HG02884 (cell line): ENCODE measurements around the gene SYTL1.

Experiments
- ATAC-seq: cut with Tn5 transposase; IDR thresholded peaks from one replicate; pipeline ENCODE4 v1.9.1; 2021; ENCODE audit warnings: mild to moderate bottlenecking, moderate library complexity; ENCODE audit not compliant: unreplicated experiment

Gene SYTL1

DNA sequence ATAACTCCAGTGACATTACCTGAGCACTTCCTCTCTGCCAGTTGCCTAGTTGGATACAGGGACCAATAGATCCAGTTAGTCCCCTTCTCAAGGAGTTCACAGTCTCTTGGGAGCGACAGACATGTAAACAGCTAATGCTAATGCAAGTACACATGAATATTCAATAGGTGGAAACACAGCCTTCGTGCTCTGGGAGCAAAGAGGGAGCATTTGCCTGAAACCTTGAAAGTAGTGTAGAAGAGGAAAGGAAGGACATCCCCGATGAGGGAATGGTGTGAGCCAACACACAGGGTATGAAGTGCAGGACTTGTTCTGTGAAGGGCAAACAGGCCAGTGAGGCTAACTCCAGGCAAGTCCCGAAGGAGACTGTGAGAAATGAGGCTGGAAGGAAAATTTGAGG lies 23.7 kb upstream of the SYTL1 start:
- no peak for ATAC-seq

DNA sequence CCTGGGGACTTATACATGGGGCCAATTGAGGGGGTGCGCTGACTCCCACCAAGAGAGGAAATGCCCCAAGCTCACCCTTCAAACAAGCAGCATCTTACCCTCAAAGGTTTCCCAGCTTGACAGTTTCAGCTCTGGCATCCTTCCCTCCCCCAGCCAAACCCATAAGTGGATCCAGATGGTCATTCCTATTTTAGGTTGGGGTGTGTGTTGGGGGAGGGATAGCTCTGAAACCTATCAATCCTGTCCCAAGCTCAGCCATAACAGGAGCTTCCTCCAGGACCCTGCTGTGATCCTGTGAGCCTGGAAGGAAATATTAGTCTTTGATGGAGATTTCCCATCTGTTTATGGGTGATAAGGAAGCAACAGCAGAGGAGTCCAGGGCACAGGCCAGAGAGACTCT lies 23.2 kb upstream of the SYTL1 start:
- ATAC-seq, result no peak

GRCh38 chr1:27321813-27322568 lies 19.8 kb upstream of the SYTL1 start, which contains the start of gene TMEM222:
TSS of gene TMEM222 (plus strand) at chr1:27322163. CDS start at chr1:27322198, 35 bp downstream.
- ATAC-seq, result peak; percentile 89

DNA sequence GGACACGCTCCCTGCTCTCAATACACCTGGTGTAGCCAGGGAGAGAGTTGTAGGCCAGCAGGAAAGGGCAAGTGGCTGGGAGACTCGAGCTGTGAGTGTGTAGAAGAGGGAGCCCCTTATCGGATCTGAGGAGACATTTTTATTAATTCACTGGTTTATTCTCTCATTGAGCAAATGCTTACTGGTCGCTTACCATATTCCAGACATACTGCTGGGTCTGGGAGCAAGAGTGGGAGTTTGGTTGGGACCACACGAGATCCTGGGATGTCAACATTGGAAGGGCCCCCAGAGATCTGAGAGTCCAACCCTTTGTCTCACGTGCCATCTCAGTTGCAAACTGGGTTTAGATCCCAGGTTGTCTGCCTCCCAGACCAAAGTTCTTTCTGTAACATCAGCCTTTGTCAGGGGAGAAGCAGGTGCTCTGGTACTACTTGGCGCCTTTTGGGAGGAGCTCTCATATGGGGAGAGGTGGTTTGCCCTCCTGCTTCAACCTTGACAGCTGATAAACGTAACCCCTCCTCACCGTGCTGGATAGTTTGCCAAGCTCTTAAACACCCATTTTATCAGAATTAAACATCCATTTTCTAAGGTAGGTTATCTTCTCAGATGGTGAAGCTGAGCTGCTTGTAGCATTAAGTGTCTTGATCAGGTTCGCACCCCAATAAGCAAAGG lies 19.1 kb upstream of the SYTL1 start:
- ATAC-seq, result no peak

- no peak for ATAC-seq
These were observed 16.5 kb upstream of the SYTL1 start for GRCh38 chr1:27325286-27325685.

- ATAC-seq, result no peak
These were observed 13.9 kb upstream of the SYTL1 start for GRCh38 chr1:27327964-27328363.

DNA sequence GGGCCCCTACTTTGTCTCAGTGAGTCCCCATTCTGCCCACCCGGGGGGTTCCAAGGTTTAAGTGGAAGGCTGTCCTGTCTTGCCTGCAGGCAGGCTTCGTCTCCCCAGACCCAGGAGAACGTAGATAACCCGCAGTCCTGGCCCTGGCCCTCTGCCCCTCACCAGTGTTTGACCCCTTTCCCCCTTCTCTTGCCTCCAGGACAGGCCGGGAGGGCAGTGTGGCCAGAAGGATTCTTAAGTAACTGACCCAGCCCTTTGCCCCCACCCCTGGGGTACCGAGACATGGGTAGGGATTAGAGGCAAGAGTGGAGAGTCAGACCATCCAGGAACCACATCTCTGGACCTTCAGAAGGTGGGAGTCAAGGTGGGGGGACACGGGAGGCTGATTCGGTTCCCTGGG lies 11.0 kb upstream of the SYTL1 start:
- ATAC-seq, result no peak

DNA sequence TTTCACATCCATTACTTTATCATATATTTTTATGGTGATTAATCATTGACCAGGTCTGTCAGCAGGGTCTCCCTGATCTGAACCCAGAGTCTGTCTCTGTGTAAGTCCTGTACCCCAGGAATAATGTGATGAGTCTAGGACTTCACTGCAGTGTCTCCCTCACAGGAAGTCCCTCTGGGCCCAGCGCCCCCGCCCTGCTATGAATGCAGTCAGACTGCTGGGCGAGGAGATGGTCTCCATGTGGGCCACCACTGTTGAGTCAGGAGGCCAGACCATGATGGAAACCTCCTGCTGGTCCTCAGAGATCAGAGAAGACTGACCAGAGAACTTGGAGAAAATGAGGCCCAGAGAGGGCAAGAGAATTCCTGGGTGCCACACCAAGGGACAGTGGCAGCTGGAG lies 10.4 kb upstream of the SYTL1 start:
- ATAC-seq, result no peak

- no peak for ATAC-seq
These were observed 9.9 kb upstream of the SYTL1 start for GRCh38 chr1:27331922-27332321.

- ATAC-seq, result no peak
These were observed 9.1 kb upstream of the SYTL1 start for GRCh38 chr1:27332536-27333281.

GRCh38 chr1:27333717-27334279 lies 8.0 kb upstream of the SYTL1 start:
- ATAC-seq, result no peak

DNA sequence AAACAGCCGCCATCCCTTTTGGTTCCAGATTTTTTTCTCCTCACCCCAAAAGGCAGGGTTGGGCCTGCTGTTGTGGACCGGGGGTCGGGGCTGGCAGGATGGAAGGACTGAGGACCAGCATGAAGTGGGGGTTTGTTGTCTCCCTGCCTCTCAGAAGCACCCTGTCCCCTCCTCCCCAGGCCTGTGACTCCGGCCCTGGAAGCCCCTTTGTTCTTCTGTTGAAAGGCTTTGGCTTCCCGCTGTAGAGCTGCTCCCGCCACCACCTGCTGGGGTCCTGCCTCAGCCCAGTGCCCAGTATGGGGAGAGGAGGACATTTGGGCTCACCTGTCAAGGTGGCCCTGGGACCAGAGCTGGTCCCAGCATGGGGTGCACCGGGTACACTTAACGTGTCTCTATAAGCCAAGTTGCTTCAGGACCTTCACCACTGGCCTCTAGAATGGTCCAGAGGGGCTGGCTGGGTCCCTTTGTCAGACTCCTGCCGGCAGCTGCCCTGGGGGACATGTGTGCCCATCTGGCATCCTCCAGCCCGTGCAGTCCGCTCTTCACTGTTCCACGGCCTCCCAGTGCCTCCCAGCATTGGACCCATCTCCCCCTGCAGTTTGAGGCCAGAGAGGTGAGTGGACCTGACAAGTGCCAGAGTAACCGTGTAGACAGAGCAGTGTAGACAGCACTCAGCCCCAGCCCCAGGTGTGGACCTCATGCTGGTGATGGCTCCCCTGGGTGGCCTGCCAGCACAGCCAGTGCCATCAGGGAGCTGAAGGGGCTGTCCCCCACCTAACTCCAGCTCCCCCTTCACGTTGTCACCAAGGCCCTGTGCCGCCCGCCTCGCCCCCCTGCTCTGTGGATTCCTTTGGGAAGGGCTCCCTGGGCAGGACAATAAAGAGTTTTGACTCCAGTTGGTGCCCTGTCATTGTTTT lies 6.1 kb upstream of the SYTL1 start:
- ATAC-seq, result no peak

DNA sequence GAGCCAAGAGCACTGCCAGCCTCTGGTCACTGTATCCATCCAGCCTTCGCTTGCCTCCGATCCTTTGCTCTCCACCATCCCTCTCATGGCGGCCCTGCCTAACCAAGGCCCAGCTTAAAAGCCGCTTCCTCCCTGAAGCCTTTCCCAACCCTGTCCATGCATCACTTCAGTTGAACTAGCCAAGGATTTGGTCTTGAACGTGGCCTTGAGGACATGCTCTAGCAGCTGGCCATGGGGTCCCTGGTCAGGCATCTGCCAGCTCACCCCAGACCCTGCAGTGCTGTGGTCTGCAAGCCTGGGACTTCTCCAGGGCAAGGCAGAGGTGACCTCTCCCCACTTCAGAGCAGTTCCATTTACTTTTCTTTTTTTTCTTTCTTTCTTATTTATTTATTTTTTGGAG lies 5.1 kb upstream of the SYTL1 start:
- no peak for ATAC-seq

GRCh38 chr1:27338751-27339150 lies 3.1 kb upstream of the SYTL1 start:
- ATAC-seq, result no peak

- ATAC-seq, result no peak
These were observed 2.6 kb upstream of the SYTL1 start for GRCh38 chr1:27339213-27339612.

GRCh38 chr1:27342391-27342777 lies 562 bp downstream of the SYTL1 start:
- no peak for ATAC-seq

- no peak for ATAC-seq
These were observed 1.2 kb downstream of the SYTL1 start for GRCh38 chr1:27342778-27343638.

DNA sequence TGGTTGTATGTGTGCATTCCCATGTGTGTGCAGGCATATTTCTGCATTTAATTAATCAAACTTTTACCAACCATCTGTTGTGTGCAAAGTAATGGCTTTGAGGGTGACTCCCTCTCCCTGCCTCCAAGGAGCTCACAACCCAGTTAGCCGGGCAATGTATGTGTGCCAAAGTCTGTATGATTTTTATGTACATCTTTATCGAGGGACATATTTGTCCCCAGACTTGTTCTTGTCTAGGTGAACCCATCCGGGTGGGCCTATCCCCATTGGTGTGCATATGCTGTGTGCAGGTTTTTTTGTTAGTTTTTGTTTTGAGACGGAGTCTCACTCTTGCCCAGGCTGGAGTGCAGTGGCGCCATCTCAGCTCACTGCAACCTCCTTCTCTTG lies 1.8 kb downstream of the SYTL1 start:
- ATAC-seq, result no peak

- ATAC-seq, result no peak
These were observed 3.5 kb downstream of the SYTL1 start for GRCh38 chr1:27345272-27345671.

DNA sequence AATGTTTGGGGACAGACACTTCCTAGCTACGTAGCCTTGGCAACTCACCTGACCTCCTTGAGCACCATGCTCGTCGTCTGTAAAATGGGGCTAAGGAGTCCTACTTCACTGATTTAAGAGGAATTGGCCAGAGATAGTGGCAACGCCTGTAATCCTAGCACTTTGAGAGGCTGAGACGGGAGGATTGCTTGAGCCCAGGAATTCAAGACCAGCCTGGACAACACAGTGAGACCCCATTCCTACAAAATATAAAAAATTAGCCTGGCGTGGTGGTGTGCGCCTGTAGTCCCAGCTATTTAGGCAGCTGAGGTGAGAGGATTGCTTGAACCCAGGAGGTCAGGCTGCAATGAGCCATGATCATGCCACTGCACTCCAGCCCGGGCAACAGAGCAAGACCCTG lies 4.5 kb downstream of the SYTL1 start:
- no peak for ATAC-seq
